K562 (cell line): Measurements from ENCODE around the gene BRCC3. TPM values are rescaled to one million over a fixed set of nuclear protein-coding genes. Genes with fewer than 3 reads are reported as not detected.

Source experiments
- BACH1 ChIP-seq: fragments of 200-800 bp; sonication (Bioruptor generic); IDR thresholded peaks from 2 replicates; pipeline ENCODE4 v1.6.1; 2016; ENCODE audit warnings: missing genetic modification characterization, missing compliant biosample characterization
- BCL6 ChIP-seq: fragments of 250-450 bp; sonication (Bioruptor Pico); IDR thresholded peaks from 2 replicates; pipeline ENCODE4 v1.4.0; 2020
- CHD1 ChIP-seq: fragments of 200-600 bp; sonication (generic); IDR thresholded peaks from one replicate; pipeline ENCODE4 v1.6.1; 2012; ENCODE audit warnings: mild to moderate bottlenecking, moderate library complexity, low read length, inconsistent platforms
- DPF2 ChIP-seq: fragments of 450-650 bp; IDR thresholded peaks from 2 replicates; pipeline ENCODE4 v1.6.1; 2016
- FOXK2 ChIP-seq, 2 experiments: fragments of 450-650 bp; IDR thresholded peaks in 1 of 2; conservative IDR thresholded peaks in 1 of 2; 2 replicates each; pipeline ENCODE4 v1.6.1; 2016; ENCODE audit warnings: low read depth in 2 of 2, mild to moderate bottlenecking in 1 of 2
- HEY1 ChIP-seq: fragments of 250-450 bp; sonication (Bioruptor Pico); IDR thresholded peaks from 2 replicates; pipeline ENCODE4 v1.5.0; 2020; ENCODE audit warnings: mild to moderate bottlenecking, moderate library complexity, borderline replicate concordance
- HMG20A ChIP-seq: fragments of 450-650 bp; formaldehyde crosslinking; conservative IDR thresholded peaks from 2 replicates; pipeline ENCODE4 v1.4.0; 2020; ENCODE audit warnings: mild to moderate bottlenecking, mixed read lengths
- HOMEZ ChIP-seq: fragments of 250-450 bp; sonication (Bioruptor Pico); IDR thresholded peaks from 2 replicates; pipeline ENCODE4 v1.4.0; 2020; ENCODE audit warnings: mild to moderate bottlenecking, moderate library complexity
- IRF1 ChIP-seq: sonication (generic); formaldehyde crosslinking; IDR thresholded peaks from 2 replicates; pipeline ENCODE4 v1.8.0; 2022; ENCODE audit warnings: missing genetic modification reagents, mild to moderate bottlenecking, borderline replicate concordance
- L3MBTL2 ChIP-seq: fragments of 450-650 bp; IDR thresholded peaks from 2 replicates; pipeline ENCODE4 v1.6.1; 2016; ENCODE audit warnings: mild to moderate bottlenecking, moderate library complexity
- MAFG ChIP-seq: fragments of 450-650 bp; conservative IDR thresholded peaks from 2 replicates; pipeline ENCODE4 v1.6.1; 2016; ENCODE audit warnings: missing genetic modification characterization, missing compliant biosample characterization
- MED1 ChIP-seq: sonication (generic); formaldehyde crosslinking; IDR thresholded peaks from 2 replicates; pipeline ENCODE4 v1.8.1; 2023; ENCODE audit warnings: missing genetic modification reagents, borderline replicate concordance
- NFIX ChIP-seq: fragments of 250-450 bp; sonication (Bioruptor Pico); IDR thresholded peaks from 2 replicates; pipeline ENCODE4 v1.4.0; 2020; ENCODE audit warnings: low read depth, mild to moderate bottlenecking, moderate library complexity
- NR1H2 ChIP-seq: sonication (generic); formaldehyde crosslinking; IDR thresholded peaks from 2 replicates; pipeline ENCODE4 v1.4.0; 2020; ENCODE audit warnings: mild to moderate bottlenecking, missing genetic modification reagents
- SMC3 ChIP-seq: conservative IDR thresholded peaks from 2 replicates; pipeline ENCODE4 v1.6.1; 2011; ENCODE audit warnings: low read depth, low read length, improper control_type of control experiment; ENCODE audit not compliant: insufficient read depth
- ZNF12 ChIP-seq: sonication (generic); formaldehyde crosslinking; IDR thresholded peaks from 2 replicates; pipeline ENCODE4 v1.4.0; 2020; ENCODE audit warnings: mild to moderate bottlenecking, missing genetic modification reagents
- ZNF133 ChIP-seq: fragments of 250-450 bp; sonication (Bioruptor Pico); IDR thresholded peaks from 2 replicates; pipeline ENCODE4 v1.4.0; 2020; ENCODE audit warnings: mild to moderate bottlenecking
- ZNF561 ChIP-seq: fragments of 450-650 bp; formaldehyde crosslinking; conservative IDR thresholded peaks from 2 replicates; pipeline ENCODE4 v1.4.0; 2020; ENCODE audit warnings: mild to moderate bottlenecking, moderate library complexity
- ZNF609 ChIP-seq: sonication (generic); formaldehyde crosslinking; IDR thresholded peaks from 2 replicates; pipeline ENCODE4 v1.8.1; 2023; ENCODE audit warnings: missing genetic modification reagents, mild to moderate bottlenecking, borderline replicate concordance
- ZNF766 ChIP-seq: fragments of 200-800 bp; sonication (Bioruptor generic); conservative IDR thresholded peaks from 2 replicates; pipeline ENCODE4 v1.6.1; 2016; ENCODE audit warnings: missing genetic modification characterization, missing compliant biosample characterization
- polyA plus RNA-seq, 8 experiments: library from polyadenylated mRNA; depleted of rRNA in 4 of 8; stranded (reverse) in 5 of 8; unstranded in 3 of 8; fragments of >200 nt; fragmentation: Nextera tagmentation in 2 of 8; fragmentation: Illumina TruSeq in 1 of 8; extraction: Ambion mirVana in 2 of 8; extraction: Trizol in 1 of 8; gene quantifications; 2 replicates each; pipeline versions ENCODE4 v1.2.1 to v1.2.3, GENCODE V29; 2011 to 2014; ENCODE audit warnings: inconsistent platforms in 1 of 8, missing spikeins in 1 of 8
- total RNA-seq, 7 experiments: library from RNA; depleted of rRNA in 6 of 7; stranded (reverse); fragments of >200 nt in 6 of 7; fragmentation: Illumina TruSeq in 2 of 7; extraction: Trizol in 2 of 7; gene quantifications; 2 replicates each; pipeline versions ENCODE4 v1.2.1 to v1.2.3, GENCODE V29; 2011 to 2021; ENCODE audit warnings: low replicate concordance in 1 of 7
- TF ChIP-seq, protein P1 (sequence below): fragments of 450-650 bp; formaldehyde crosslinking; IDR thresholded peaks from 2 replicates; pipeline ENCODE4 v1.4.0; 2020; ENCODE audit warnings: mild to moderate bottlenecking

BRCC3 gene
- total and polyA plus RNA-seq, 9 of the 15 experiments (the other 6 are each of a cell fraction or from before 2014, with no cell fraction given), result 9.6 to 44.8 (median 26.7) TPM

DNA sequence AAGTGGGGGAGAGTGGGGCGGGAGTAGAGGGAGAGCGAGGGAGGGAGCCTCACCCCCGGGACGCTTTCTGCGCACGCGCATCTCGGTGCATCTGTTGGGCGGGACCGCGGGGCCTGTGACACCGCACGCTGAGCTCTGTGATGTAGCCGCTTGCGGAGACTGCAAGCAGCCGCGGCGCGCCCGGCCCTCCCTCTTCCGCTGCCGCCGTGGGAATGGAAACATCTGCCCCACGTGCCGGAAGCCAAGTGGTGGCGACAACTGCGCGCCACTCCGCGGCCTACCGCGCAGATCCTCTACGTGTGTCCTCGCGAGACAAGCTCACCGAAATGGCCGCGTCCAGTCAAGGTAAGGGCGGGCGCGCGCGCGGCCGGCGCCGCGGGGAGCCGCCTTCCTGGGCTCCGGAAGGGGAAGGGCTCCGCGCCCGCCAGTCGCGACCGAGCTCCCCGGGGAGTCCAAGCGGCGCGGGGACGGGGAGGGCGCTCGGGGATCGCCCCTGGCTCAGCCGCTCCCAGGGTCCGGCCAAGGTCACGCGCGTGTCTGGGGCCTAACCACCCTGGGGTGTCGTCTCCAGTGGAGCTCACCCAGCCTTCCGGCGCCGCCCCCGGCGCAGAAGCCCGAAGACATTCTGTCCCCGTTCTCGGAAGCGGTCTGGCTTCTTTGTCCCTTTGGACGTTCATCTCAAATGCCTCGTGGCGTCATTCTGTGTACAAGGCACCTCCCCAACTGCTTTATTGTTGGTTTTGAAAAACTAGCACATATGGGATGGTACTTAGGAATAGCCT is 44.4 kb upstream of the BRCC3 start, which contains the start of gene FUNDC2 (continued):
- TF ChIP-seq ZNF133 (CRISPR knock-in tag) (no peak), IRF1 (CRISPR knock-in tag) (no peak), NFIX (CRISPR knock-in tag) (no peak), MAFG (tag) (no peak), CHD1 (no peak), ZNF766 (CRISPR knock-in tag) (0 out of 2 replicates have a peak, but pooled peaks have one; percentile 48), HOMEZ (no peak), L3MBTL2 (peak; percentile 94), ZNF609 (peak; percentile 75; the same call in 1 of the 2 replicates), NR1H2 (CRISPR knock-in tag) (no peak), ZNF561 (no peak), FOXK2 (conservative IDR thresholded peaks at IDR 0.05 in 1 of 2, IDR thresholded peaks at IDR 0.05 in 1 of 2; ENCODE audit: low read depth in 2 of 2) (peak; percentile 93 to 95), SMC3 (no peak), BACH1 (tag) (no peak), BCL6 (CRISPR knock-in tag) (no peak), MED1 (CRISPR knock-in tag) (no peak), HMG20A (CRISPR knock-in tag) (no peak), DPF2 (0 out of 2 replicates have a peak, but pooled peaks have one; percentile 17), HEY1 (CRISPR knock-in tag) (no peak), ZNF12 (CRISPR knock-in tag) (no peak)
- TF ChIP-seq, protein P1, sequence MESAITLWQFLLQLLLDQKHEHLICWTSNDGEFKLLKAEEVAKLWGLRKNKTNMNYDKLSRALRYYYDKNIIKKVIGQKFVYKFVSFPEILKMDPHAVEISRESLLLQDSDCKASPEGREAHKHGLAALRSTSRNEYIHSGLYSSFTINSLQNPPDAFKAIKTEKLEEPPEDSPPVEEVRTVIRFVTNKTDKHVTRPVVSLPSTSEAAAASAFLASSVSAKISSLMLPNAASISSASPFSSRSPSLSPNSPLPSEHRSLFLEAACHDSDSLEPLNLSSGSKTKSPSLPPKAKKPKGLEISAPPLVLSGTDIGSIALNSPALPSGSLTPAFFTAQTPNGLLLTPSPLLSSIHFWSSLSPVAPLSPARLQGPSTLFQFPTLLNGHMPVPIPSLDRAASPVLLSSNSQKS, result no peak
